Testis (tissue), 3 donors: ENCODE data around the gene ERICH3. TPM values are rescaled to one million over a fixed set of nuclear protein-coding genes. Genes with fewer than 3 reads are reported as not detected.

Source experiments
- DNase-seq: peaks from one replicate; pipeline ENCODE4 v3.0.0-alpha.2; 2019
- H3K27ac ChIP-seq, 2 donors: fragments of 200-600 bp; sonication (generic); one replicate each; pipeline ENCODE4 v1.5.1; 2019
- H3K27me3 ChIP-seq: fragments of 200-600 bp; sonication (generic); one replicate; pipeline ENCODE4 v1.5.1; 2019
- H3K36me3 ChIP-seq: fragments of 200-600 bp; sonication (generic); one replicate; pipeline ENCODE4 v1.5.1; 2017; ENCODE audit warnings: low read depth; ENCODE audit errors: missing control alignments
- H3K4me1 ChIP-seq: fragments of 200-600 bp; sonication (generic); one replicate; pipeline ENCODE4 v1.5.1; 2019
- H3K4me3 ChIP-seq, 2 donors: fragments of 200-600 bp; sonication (generic); one replicate each; pipeline ENCODE4 v1.5.1; 2017 to 2019
- H3K9me3 ChIP-seq: fragments of 200-600 bp; sonication (generic); one replicate; pipeline ENCODE4 v1.5.1; 2017
- POLR2A ChIP-seq: fragments of 450-650 bp; IDR thresholded peaks from one replicate; pipeline ENCODE4 v1.6.1; 2017; ENCODE audit warnings: antibody characterized with exemption, mild to moderate bottlenecking, moderate library complexity
- WGBS, 2 donors: methylation state at CpG; one replicate each; pipeline ENCODE4 v1.1.5; 2018; 5-methylcytosine and 5-hydroxymethylcytosine counted together
- intact Hi-C: fragments of 100-400 bp; cut with DNase I; formaldehyde crosslinking; loops from one replicate; pipeline ENCODE4 v1.15.1; 2023; ENCODE audit warnings: low total_unique reads
- polyA plus RNA-seq: library from polyadenylated mRNA; stranded (reverse); fragments of 350-450 nt; fragmentation: Illumina TruSeq; extraction: RNeasy Lipid Tissue Mini Kit (QIAGEN cat#74804); gene quantifications from one replicate; pipeline ENCODE4 v1.2.3, GENCODE V29; 2014; ENCODE audit warnings: low read depth, low replicate concordance; ENCODE audit not compliant: insufficient read depth
- total RNA-seq, 2 donors: library from RNA; depleted of rRNA; stranded (reverse); fragments of >200 nt; gene quantifications; one replicate each; pipeline ENCODE4 v1.2.3, GENCODE V29; 2016
- TF ChIP-seq, protein P1 (sequence below), 3 experiments: fragments of 450-650 bp in 2 of 3; fragments of 200-600 bp in 1 of 3; sonication (generic) in 1 of 3; IDR thresholded peaks; one replicate each; pipeline ENCODE4 v1.5.1; 2016 to 2019; ENCODE audit warnings: antibody characterized with exemption in 3 of 3, mild to moderate bottlenecking in 2 of 3, moderate library complexity in 1 of 3

The ERICH3 gene
- total and polyA plus RNA-seq, 3 donors from 2014 or later = 19.5 to 78.8 (median 35.7) TPM

GRCh38 chr1:74583397-74583796 is 90.2 kb downstream of the ERICH3 start:
- TF ChIP-seq POLR2A = no peak
- TF ChIP-seq, protein P1, sequence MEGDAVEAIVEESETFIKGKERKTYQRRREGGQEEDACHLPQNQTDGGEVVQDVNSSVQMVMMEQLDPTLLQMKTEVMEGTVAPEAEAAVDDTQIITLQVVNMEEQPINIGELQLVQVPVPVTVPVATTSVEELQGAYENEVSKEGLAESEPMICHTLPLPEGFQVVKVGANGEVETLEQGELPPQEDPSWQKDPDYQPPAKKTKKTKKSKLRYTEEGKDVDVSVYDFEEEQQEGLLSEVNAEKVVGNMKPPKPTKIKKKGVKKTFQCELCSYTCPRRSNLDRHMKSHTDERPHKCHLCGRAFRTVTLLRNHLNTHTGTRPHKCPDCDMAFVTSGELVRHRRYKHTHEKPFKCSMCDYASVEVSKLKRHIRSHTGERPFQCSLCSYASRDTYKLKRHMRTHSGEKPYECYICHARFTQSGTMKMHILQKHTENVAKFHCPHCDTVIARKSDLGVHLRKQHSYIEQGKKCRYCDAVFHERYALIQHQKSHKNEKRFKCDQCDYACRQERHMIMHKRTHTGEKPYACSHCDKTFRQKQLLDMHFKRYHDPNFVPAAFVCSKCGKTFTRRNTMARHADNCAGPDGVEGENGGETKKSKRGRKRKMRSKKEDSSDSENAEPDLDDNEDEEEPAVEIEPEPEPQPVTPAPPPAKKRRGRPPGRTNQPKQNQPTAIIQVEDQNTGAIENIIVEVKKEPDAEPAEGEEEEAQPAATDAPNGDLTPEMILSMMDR (IDR thresholded peaks at IDR 0.05) = no peak
- WGBS, 2 donors = 88 to 90% methylated on average over 3 of the region's 3 CpGs
- Histone ChIP-seq H3K4me3 (no peak overlapping the region), H3K27me3 (no peaks in the 10 kb centered on the region), H3K27ac (no peak overlapping the region), H3K36me3 (no peaks in the 10 kb centered on the region), H3K4me1 (no peaks in the 10 kb centered on the region), H3K9me3 (no peaks in the 10 kb centered on the region)
- intact Hi-C loops = no loop called here
- no peak for DNase-seq

- Histone ChIP-seq H3K9me3 (no peaks in the 10 kb centered on the region), H3K4me3 (no peak overlapping the region), H3K36me3 (no peaks in the 10 kb centered on the region), H3K4me1 (no peaks in the 10 kb centered on the region), H3K27me3 (no peaks in the 10 kb centered on the region), H3K27ac (no peak overlapping the region)
- intact Hi-C loops = no loop called here
- no peak for TF ChIP-seq POLR2A
- TF ChIP-seq, protein P1 (IDR thresholded peaks at IDR 0.05) = no peak
- 50 to 53% methylated on average over 3 of the region's 3 CpGs for WGBS, 2 donors
- no peak for DNase-seq
These were observed 94.2 kb downstream of the ERICH3 start for GRCh38 chr1:74579425-74579824.

DNA sequence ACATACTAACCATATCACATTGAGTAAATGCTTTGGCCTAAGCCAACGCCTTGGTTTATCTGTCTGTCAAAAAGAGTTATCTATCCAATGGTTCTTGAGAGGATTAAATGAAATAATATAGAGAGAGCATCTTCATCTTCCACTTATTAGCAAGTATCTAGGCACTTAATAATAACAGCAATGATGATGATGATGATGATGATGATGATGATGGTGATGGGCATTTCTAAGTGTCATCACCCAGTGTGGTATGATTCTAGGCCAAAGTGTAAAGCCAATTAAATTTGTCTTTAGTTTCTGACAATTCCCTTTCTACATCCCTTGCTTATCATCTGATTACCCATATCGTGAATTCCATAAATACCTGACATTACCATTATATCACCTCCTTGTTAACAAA is 95.5 kb downstream of the ERICH3 start:
- DNase-seq = no peak
- H3K36me3 ChIP-seq = no peaks in the 10 kb centered on the region
- no peaks in the 10 kb centered on the region for H3K4me1 ChIP-seq
- no peaks in the 10 kb centered on the region for H3K9me3 ChIP-seq
- H3K4me3 ChIP-seq = no peak overlapping the region
- H3K27me3 ChIP-seq = no peaks in the 10 kb centered on the region
- intact Hi-C loops = no loop called here
- no peak for TF ChIP-seq POLR2A
- TF ChIP-seq, protein P1 (IDR thresholded peaks at IDR 0.05) = no peak
- no peak overlapping the region for H3K27ac ChIP-seq
- WGBS, 2 donors = 77 to 86% methylated on average over 2 of the region's 2 CpGs

- Histone ChIP-seq H3K27me3 (no peaks in the 10 kb centered on the region), H3K36me3 (no peaks in the 10 kb centered on the region), H3K27ac (no peak overlapping the region), H3K4me3 (no peak overlapping the region), H3K4me1 (no peaks in the 10 kb centered on the region), H3K9me3 (no peaks in the 10 kb centered on the region)
- intact Hi-C loops = no loop called here
- DNase-seq = no peak
- WGBS, 2 donors = 52 to 64% methylated on average over 6 of the region's 6 CpGs
- TF ChIP-seq, protein P1 (IDR thresholded peaks at IDR 0.05) = no peak
- TF ChIP-seq POLR2A = no peak
These were observed 101.7 kb downstream of the ERICH3 start for GRCh38 chr1:74571891-74572290.

DNA sequence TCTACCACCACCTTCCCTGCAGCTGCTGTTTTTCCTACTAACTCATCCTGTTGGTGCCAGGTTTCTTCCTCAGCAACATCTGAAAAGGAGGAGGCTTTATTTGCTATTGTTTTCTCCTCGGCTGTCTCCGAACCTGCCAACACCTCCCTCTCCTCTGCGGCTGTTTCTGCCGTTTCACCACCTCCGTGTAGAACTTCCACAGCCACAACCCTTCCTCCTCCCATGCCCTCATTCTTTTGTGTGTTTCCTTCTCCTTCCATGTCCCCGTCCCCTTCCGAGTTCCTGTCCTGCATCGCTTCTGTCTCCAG is 102.1 kb downstream of the ERICH3 start:
- WGBS, 2 donors = 54 to 69% methylated on average over 8 of the region's 8 CpGs
- H3K27me3 ChIP-seq = no peaks in the 10 kb centered on the region
- intact Hi-C loops = no loop called here
- H3K9me3 ChIP-seq = no peaks in the 10 kb centered on the region
- no peak overlapping the region for H3K4me3 ChIP-seq
- H3K27ac ChIP-seq = no peak overlapping the region
- DNase-seq = no peak
- TF ChIP-seq, protein P1 (IDR thresholded peaks at IDR 0.05) = no peak
- TF ChIP-seq POLR2A = no peak
- no peaks in the 10 kb centered on the region for H3K36me3 ChIP-seq
- H3K4me1 ChIP-seq = no peaks in the 10 kb centered on the region
